Stomach (tissue), 9 donors: Measurements from ENCODE around the gene FIGN. TPM values are rescaled to one million over a fixed set of nuclear protein-coding genes. Genes with fewer than 3 reads are reported as not detected.

ENCODE experiments used
- DNase-seq, 2 donors: peaks; one replicate each; pipeline versions ENCODE4 v3.0.0 to v3.0.0-alpha.2; 2013 to 2019
- H3K27ac ChIP-seq, 5 donors: fragments of 200-600 bp in 4 of 5; sonication (generic) in 4 of 5; one replicate each; pipeline ENCODE4 v1.5.1; 2013 to 2019; ENCODE audit warnings: mild to moderate bottlenecking in 1 of 5, moderate library complexity in 1 of 5
- H3K27me3 ChIP-seq, 3 donors: fragments of 200-600 bp; sonication (generic); one replicate each; pipeline ENCODE4 v1.5.1; 2017 to 2019; ENCODE audit warnings: mixed run types in 1 of 3
- H3K36me3 ChIP-seq, 4 donors: fragments of 200-600 bp; sonication (generic); 1 replicate in 3 of 4; 2 replicates in 1 of 4; pipeline ENCODE4 v1.5.1; 2016 to 2019
- H3K4me1 ChIP-seq, 4 donors: fragments of 200-600 bp; sonication (generic); one replicate each; pipeline ENCODE4 v1.5.1; 2016 to 2019
- H3K4me3 ChIP-seq, 4 donors: fragments of 200-600 bp; sonication (generic) in 3 of 4; one replicate each; pipeline ENCODE4 v1.5.1; 2016 to 2019; ENCODE audit warnings: mild to moderate bottlenecking in 1 of 4
- H3K9me3 ChIP-seq, 4 donors: fragments of 200-600 bp; sonication (generic); one replicate each; pipeline ENCODE4 v1.5.1; 2016 to 2019
- CTCF ChIP-seq, 7 experiments: fragments of 450-650 bp in 4 of 7; fragments of 200-600 bp in 3 of 7; sonication (generic) in 3 of 7; IDR thresholded peaks; one replicate each; pipeline ENCODE4 v1.5.1; 2016 to 2019; ENCODE audit warnings: antibody characterized with exemption in 7 of 7, control low read depth in 2 of 7, mild to moderate bottlenecking in 1 of 7
- EP300 ChIP-seq: sonication (generic); formaldehyde crosslinking; IDR thresholded peaks from one replicate; pipeline ENCODE4 v1.6.1; 2017; ENCODE audit warnings: antibody characterized with exemption
- POLR2A ChIP-seq, 4 donors: fragments of 450-650 bp; IDR thresholded peaks; one replicate each; pipeline ENCODE4 v1.6.1; 2016; ENCODE audit warnings: antibody characterized with exemption in 4 of 4, control low read depth in 2 of 4, mild to moderate bottlenecking in 1 of 4, moderate library complexity in 1 of 4
- POLR2AphosphoS5 ChIP-seq, 3 donors: sonication (generic); formaldehyde crosslinking; IDR thresholded peaks; one replicate each; pipeline ENCODE4 v1.6.1; 2016; ENCODE audit warnings: antibody characterized with exemption in 3 of 3
- WGBS, 5 donors: extraction: QIAGEN DNeasy Blood & Tissue Kit in 3 of 5; methylation state at CpG; one replicate each; pipeline versions ENCODE4 v1.1.5 to v1.1.7; 2013 to 2018; 5-methylcytosine and 5-hydroxymethylcytosine counted together
- intact Hi-C: fragments of 100-400 bp; cut with DNase I; formaldehyde crosslinking; loops from one replicate; pipeline ENCODE4 v1.15.1; 2023; ENCODE audit warnings: low total_unique reads
- polyA plus RNA-seq, 3 donors: library from polyadenylated mRNA; stranded (reverse); fragments of 200-250 nt; gene quantifications; one replicate each; pipeline ENCODE4 v1.2.3, GENCODE V29; 2013
- total RNA-seq, 5 donors: library from RNA; depleted of rRNA; stranded (reverse); fragments of >200 nt; gene quantifications; one replicate each; pipeline versions ENCODE4 v1.1.0 to v1.2.3, GENCODE V29; 2014 to 2016
- donor health status: healthy with polysubstance abuse.
- donor health status: Bipolar disorder and iron deficiency.
- donor health status: healthy.

The FIGN gene
- total and polyA plus RNA-seq, 8 donors = 0.33 to 8.9 (median 2.3) TPM

GRCh38 chr2:163558251-163559021 lies 177.4 kb downstream of the FIGN start:
- no peak overlapping the region for H3K4me3 ChIP-seq
- TF ChIP-seq POLR2AphosphoS5 (IDR thresholded peaks at IDR 0.05) (no peak), CTCF (IDR thresholded peaks at IDR 0.05) (no peak), EP300 (no peak)
- no peaks in the 10 kb centered on the region for H3K4me1 ChIP-seq
- H3K27me3 ChIP-seq = no peaks in the 10 kb centered on the region
- H3K27ac ChIP-seq = no peak overlapping the region
- no peaks in the 10 kb centered on the region for H3K9me3 ChIP-seq
- intact Hi-C loops = no loop called here
- no peaks in the 10 kb centered on the region for H3K36me3 ChIP-seq
- peak in 1 of 2 donors; percentile 9 for DNase-seq
- WGBS, 5 donors = 59 to 72% (median 69%) methylated on average over 8 of the region's 8 CpGs

- DNase-seq = peak in 1 of 2 donors; percentile 9
- H3K4me1 ChIP-seq = no peaks in the 10 kb centered on the region
- H3K27ac ChIP-seq = no peak overlapping the region
- intact Hi-C loops = no loop called here
- no peaks in the 10 kb centered on the region for H3K9me3 ChIP-seq
- H3K4me3 ChIP-seq = no peak overlapping the region
- 32 to 51% (median 35%) methylated on average over 2 of the region's 2 CpGs for WGBS, 5 donors
- no peaks in the 10 kb centered on the region for H3K36me3 ChIP-seq
- TF ChIP-seq POLR2A (IDR thresholded peaks at IDR 0.05) = no peak
- no peak for TF ChIP-seq POLR2AphosphoS5 (IDR thresholded peaks at IDR 0.05)
- TF ChIP-seq CTCF (IDR thresholded peaks at IDR 0.05) = no peak
- no peak for TF ChIP-seq EP300
- no peaks in the 10 kb centered on the region for H3K27me3 ChIP-seq
These were observed 179.3 kb downstream of the FIGN start for GRCh38 chr2:163556511-163556910.

GRCh38 chr2:163554864-163555263 lies 180.9 kb downstream of the FIGN start:
- Histone ChIP-seq H3K27me3 (no peaks in the 10 kb centered on the region), H3K36me3 (no peaks in the 10 kb centered on the region), H3K27ac (no peak overlapping the region), H3K9me3 (no peaks in the 10 kb centered on the region), H3K4me3 (no peak overlapping the region), H3K4me1 (no peaks in the 10 kb centered on the region)
- DNase-seq = no peak
- intact Hi-C loops = no loop called here
- TF ChIP-seq EP300 (no peak), POLR2A (IDR thresholded peaks at IDR 0.05) (no peak), POLR2AphosphoS5 (IDR thresholded peaks at IDR 0.05) (no peak), CTCF (IDR thresholded peaks at IDR 0.05) (no peak)
- 83 to 96% (median 90%) methylated on average over 3 of the region's 3 CpGs for WGBS, 5 donors

GRCh38 chr2:163553601-163554000 lies 182.2 kb downstream of the FIGN start:
- Histone ChIP-seq H3K27me3 (no peaks in the 10 kb centered on the region), H3K36me3 (no peaks in the 10 kb centered on the region), H3K4me3 (no peak overlapping the region), H3K4me1 (no peaks in the 10 kb centered on the region), H3K9me3 (no peaks in the 10 kb centered on the region), H3K27ac (no peak overlapping the region)
- intact Hi-C loops = no loop called here
- peak in 1 of 2 donors; percentile 16 for DNase-seq
- TF ChIP-seq CTCF (IDR thresholded peaks at IDR 0.05) (no peak), POLR2A (IDR thresholded peaks at IDR 0.05) (no peak), POLR2AphosphoS5 (IDR thresholded peaks at IDR 0.05) (no peak), EP300 (no peak)
